Muscle layer of duodenum (tissue), 2 donors: ENCODE data around the gene JAM3.

Experiments
- H3K27ac ChIP-seq: one replicate; pipeline ENCODE4 v1.7.0; 2013; ENCODE audit warnings: mild to moderate bottlenecking, low read length
- H3K27me3 ChIP-seq: one replicate; pipeline ENCODE4 v1.7.0; 2013; ENCODE audit warnings: low read depth, mild to moderate bottlenecking, control low read depth, low read length
- H3K36me3 ChIP-seq, 2 donors: one replicate each; pipeline ENCODE4 v1.7.0; 2013; ENCODE audit warnings: low read length in 2 of 2, control low read depth in 1 of 2, mild to moderate bottlenecking in 1 of 2; ENCODE audit not compliant: insufficient read depth in 2 of 2, control insufficient read depth in 1 of 2
- H3K4me1 ChIP-seq, 2 donors: one replicate each; pipeline ENCODE4 v1.7.0; 2013; ENCODE audit warnings: low read length in 2 of 2, mild to moderate bottlenecking in 2 of 2, control low read depth in 1 of 2, moderate library complexity in 1 of 2; ENCODE audit not compliant: insufficient read depth in 2 of 2, control insufficient read depth in 1 of 2
- H3K4me3 ChIP-seq, 2 donors: one replicate each; pipeline ENCODE4 v1.7.0; 2013; ENCODE audit warnings: low read length in 2 of 2, low read depth in 1 of 2, mild to moderate bottlenecking in 1 of 2
- H3K9me3 ChIP-seq, 2 donors: one replicate each; pipeline ENCODE4 v1.7.0; 2013; ENCODE audit warnings: low read length in 2 of 2, control low read depth in 1 of 2, mild to moderate bottlenecking in 1 of 2; ENCODE audit not compliant: control insufficient read depth in 1 of 2
- donor health status: healthy.

JAM3 gene

DNA sequence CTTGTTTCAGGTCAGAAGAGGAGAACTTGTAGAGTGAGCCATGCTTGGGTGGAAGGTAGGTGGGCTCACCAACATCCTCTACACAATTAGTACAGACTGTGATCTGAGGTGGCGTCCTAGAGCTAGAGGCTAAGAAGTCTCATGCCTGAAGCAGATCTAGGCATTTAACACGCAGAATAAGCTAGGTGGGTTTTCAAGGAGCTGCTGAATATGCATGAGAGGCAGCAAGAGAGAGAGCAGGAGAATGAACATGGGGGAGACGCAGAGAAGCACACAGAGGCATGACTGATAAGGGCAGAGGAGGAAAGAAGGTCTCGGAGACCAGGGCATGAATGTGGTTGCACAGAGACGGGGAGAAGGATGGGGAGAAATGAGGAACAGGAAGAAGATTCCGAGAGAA, 36.8 kb upstream of the JAM3 start:
- H3K27ac ChIP-seq: no peak overlapping the region
- H3K27me3 ChIP-seq: no peaks in the 10 kb centered on the region
- no peaks in the 10 kb centered on the region for H3K36me3 ChIP-seq
- peaks cover 12 to 40% of the 10 kb centered on the region in 2 donors for H3K4me1 ChIP-seq
- no peaks in the 10 kb centered on the region for H3K9me3 ChIP-seq
- no peak overlapping the region for H3K4me3 ChIP-seq

DNA sequence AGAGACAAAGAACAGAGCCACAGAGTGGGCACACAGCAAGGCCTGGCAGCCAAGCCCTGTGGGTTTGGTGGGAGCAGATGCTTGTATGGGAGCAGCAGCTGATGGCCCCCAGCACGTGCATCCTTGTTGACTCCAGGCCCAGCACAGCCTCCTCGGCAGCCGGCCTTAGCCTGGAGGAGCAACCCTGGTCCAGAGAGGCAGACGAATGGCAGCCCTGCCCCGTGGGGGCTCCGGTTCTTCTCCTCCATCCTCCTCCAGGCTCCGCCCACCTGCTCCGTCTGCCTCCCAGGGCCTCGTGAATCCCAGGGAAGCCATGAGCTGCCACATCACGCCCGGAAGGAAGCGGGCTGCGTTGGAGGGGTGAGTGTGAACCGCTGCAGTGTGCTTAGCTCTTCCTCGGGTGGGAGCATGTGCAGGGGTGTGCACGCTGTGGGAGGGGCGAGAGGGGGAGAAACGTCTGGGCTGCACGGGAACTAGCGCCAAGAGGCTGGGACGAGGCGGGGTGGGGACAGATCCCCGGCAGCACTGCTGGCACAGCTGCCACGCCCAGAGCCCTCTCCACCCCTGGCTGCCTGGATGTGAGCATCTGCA, 36.3 kb upstream of the JAM3 start:
- no peak overlapping the region for H3K4me3 ChIP-seq
- H3K9me3 ChIP-seq: no peaks in the 10 kb centered on the region
- H3K36me3 ChIP-seq: no peaks in the 10 kb centered on the region
- peaks cover 12 to 43% of the 10 kb centered on the region in 2 donors for H3K4me1 ChIP-seq
- H3K27ac ChIP-seq: peak overlapping the region; percentile 71
- H3K27me3 ChIP-seq: no peaks in the 10 kb centered on the region

DNA sequence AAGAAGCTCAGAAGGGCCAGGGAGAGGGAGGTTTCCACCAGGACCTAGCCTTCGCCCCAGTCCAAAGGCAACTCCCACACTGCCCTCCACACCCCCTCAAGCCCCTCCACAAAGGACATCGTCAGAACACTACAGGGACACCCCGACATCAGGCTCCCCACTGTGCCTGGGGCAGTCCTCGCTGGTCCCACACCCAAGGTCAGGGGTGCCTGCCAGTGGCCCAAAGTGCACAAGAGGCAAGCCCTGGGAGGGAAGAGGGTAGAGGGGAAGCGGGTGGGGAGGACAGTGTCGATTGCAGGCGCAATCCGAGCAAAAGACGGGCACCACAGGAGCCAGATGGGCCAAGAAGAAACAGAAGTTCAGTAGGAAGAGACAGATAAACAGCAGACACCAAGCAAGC, 35.6 kb upstream of the JAM3 start:
- H3K36me3 ChIP-seq: no peaks in the 10 kb centered on the region
- H3K4me3 ChIP-seq: peak overlapping the region; percentile 28 to 53
- peaks cover 12 to 50% of the 10 kb centered on the region in 2 donors for H3K4me1 ChIP-seq
- peak overlapping the region; percentile 71 for H3K27ac ChIP-seq
- H3K9me3 ChIP-seq: no peaks in the 10 kb centered on the region
- H3K27me3 ChIP-seq: no peaks in the 10 kb centered on the region

DNA sequence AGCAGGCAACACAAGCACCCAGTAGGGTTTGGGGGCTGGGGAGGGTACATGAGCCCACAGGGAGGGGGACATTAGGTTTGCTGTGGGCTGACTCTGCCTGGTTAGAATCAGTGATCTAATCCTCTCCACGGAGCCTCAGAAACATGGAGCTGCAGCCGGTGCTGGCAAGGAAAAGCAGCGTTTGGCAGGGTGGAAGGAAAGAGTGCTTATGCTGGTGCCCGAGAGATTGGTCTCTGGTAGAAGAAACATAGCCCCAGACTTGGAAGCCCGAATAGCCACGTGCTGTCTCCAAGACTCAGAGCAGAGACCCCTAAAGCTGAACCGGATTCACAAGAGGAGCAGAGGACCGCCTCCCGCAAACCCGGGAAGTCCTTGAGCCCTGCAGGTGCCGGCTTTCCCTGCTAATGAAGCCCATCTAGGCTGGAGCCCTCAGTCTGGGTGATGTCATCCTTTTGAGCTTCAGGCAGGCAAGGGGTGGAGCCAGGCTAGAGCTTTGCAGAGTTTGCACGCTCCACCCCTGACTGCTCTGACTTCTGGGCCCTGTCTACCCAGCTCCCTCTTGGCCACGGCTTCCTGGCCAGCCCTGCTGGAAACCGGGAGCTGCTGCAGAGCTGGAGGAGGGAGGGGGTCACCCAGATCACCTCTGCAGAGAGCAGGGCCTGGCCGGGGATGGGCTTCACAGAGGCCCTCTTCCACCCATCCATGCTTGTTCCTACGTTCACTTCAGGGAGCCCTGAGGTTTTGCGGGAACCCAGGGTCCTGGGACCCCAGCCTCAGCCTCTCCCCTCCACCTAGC, 35.0 kb upstream of the JAM3 start:
- Histone ChIP-seq H3K27me3 (no peaks in the 10 kb centered on the region), H3K27ac (peak overlapping the region; percentile 71), H3K4me1 (peaks cover 12 to 56% of the 10 kb centered on the region in 2 donors), H3K36me3 (no peaks in the 10 kb centered on the region), H3K4me3 (peak overlapping the region; percentile 28 to 53), H3K9me3 (no peaks in the 10 kb centered on the region)

DNA sequence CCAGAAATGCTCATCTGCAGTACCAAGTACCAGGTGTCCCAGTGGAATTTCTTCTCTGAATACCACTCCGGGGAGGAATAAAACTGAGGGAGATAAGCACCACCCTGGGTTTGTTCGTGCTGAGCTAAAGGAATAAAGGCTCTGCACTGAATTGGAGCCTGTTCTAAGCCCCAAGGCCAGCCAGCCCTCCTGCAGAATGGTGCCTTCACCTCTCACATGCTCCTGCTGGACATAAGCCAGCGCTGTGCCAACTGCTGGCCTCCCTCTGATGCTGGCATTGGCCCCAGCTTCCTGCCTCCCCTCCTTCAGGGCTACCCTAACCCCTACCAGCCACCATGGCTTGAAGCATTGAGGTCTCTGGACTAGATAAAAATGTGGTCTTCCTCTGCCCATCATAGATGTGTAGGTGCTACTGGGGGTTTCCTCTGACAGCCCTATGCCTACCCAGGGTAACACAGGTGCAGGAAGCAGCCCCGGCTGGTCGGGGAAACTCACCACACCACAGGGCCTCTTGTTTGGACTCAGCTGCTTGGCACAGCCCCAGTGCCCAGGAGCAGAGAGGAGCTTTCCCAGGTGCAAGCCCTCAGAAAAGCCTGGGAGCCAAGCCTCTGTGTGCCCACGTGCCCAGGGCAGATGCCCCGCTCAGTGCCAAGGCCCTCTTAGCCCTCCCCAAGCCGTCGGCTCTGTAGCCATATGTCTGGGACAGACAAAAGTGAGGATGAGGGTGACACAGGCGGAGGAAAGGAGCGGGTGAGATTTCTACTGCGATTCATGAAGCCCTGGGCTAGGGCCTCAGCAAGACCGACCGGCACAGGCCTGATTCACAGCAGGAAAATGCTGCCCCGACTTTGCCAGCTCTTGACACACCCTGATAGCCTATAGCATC, 34.1 kb upstream of the JAM3 start:
- Histone ChIP-seq H3K9me3 (no peaks in the 10 kb centered on the region), H3K4me3 (peak overlapping the region in 1 of 2 donors; percentile 53), H3K4me1 (peaks cover 17 to 65% of the 10 kb centered on the region in 2 donors), H3K27ac (no peak overlapping the region), H3K27me3 (no peaks in the 10 kb centered on the region), H3K36me3 (no peaks in the 10 kb centered on the region)

DNA sequence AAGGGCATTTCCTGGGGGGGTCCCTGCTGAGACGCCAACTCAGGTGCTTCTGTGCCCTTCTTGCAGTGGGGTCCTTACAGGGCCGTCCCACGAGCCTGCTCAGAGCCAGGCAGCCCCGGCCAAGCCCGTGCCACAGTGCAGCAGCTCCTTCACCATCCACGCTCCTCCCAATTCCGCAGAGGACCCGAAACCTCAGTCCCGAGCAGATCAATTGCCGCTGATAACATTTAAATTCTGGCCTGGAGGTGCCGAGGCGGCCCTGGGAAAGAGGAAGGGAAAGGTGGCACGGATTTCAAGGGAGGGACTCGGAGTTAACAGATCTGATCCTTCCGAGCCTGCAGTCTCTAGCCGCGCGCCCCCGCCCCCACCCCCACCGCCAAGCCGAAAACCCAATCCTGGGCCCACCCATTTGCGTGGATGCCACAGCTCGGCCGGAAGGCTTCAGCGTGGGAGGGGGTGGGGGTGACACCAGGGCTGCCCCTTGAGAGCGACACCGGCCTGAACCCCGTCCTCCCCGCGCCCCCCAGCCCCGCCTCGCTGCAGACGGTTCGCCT, 32.3 kb upstream of the JAM3 start:
- H3K4me3 ChIP-seq: peak overlapping the region; percentile 71 to 72
- H3K4me1 ChIP-seq: peaks cover 24 to 83% of the 10 kb centered on the region in 2 donors

DNA sequence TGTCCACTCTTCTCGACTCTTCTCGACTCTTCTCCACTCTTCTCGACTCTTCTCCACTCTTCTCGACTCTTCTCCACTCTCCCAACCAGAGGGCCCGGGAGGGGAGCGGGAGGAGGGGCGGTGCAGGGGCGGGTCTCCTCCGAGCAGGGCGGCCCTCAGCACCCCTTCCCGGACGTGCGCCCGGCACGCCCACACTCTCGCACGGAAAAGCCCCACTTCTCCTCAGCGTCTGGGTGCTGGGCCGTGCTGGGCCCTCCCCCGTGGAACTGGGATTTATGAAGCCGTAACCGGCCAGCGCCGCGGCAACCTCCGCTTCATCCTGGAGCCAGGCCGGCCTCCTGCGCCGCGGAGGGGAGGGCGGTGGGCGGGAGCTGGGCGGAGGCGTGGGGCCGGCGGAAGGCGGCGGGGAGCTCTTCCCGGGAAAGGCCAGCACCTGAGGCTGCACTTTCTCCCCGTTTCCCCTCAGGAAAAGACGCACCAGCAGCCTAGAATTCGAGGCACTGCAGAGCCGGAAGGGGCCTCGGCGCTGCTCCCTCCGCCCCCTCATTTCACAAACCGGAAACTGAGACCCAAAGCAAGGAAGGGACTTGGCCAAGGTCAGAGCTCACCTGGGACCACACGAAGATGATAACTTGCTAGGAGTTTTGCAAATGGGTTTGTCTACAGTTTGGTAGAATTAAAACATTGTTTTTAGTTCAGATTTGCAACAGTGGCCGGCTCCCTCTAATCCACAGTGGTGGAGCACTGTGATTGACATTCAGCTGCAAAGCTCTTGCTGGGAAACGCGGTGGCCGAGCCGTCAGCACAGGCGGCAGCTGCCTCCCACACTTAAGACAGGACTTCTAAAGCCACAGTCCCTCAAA, 31.6 kb upstream of the JAM3 start:
- H3K4me3 ChIP-seq: peak overlapping the region; percentile 71 to 72
- peak overlapping the region; percentile 64 for H3K27ac ChIP-seq
- H3K9me3 ChIP-seq: no peaks in the 10 kb centered on the region
- no peaks in the 10 kb centered on the region for H3K27me3 ChIP-seq
- peaks cover 28 to 86% of the 10 kb centered on the region in 2 donors for H3K4me1 ChIP-seq
- no peaks in the 10 kb centered on the region for H3K36me3 ChIP-seq

More for the DNA sequence above, 32.3 kb upstream of the JAM3 start:
- Histone ChIP-seq H3K27ac (no peak overlapping the region), H3K9me3 (no peaks in the 10 kb centered on the region), H3K27me3 (no peaks in the 10 kb centered on the region), H3K36me3 (no peaks in the 10 kb centered on the region)

DNA sequence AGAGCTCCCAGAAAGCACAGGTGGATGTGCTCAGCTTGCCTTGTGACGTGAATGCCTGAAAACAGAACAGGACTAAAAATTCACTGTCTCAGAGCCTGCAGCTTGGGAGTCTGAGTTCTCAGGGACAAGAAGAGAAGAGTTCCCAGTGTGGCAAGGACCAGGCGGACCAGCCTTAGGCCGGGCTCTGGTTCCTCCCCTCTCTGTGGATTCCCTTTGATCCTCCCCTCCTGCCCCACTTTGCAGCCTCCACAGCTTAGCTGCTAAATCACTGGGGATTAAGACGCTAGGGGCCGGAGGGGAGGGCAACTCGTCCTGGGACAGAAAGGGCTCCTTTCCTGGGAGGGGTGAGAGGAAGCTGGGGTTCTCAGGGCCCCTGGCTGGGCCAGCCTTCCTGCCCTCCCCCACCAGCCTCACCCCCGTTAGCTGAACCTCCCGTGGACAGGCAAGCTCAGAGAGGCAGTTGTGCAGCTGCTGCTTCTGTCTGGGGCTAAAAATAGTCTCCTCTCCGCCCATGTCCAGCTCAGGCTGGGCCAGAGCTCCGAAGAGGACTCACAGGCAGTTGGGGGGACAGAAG, 29.9 kb upstream of the JAM3 start:
- H3K4me3 ChIP-seq: peak overlapping the region in 1 of 2 donors; percentile 27
- H3K9me3 ChIP-seq: no peaks in the 10 kb centered on the region
- peak overlapping the region; percentile 45 for H3K27ac ChIP-seq
- no peaks in the 10 kb centered on the region for H3K27me3 ChIP-seq
- no peaks in the 10 kb centered on the region for H3K36me3 ChIP-seq
- H3K4me1 ChIP-seq: peaks cover 23 to 81% of the 10 kb centered on the region in 2 donors

DNA sequence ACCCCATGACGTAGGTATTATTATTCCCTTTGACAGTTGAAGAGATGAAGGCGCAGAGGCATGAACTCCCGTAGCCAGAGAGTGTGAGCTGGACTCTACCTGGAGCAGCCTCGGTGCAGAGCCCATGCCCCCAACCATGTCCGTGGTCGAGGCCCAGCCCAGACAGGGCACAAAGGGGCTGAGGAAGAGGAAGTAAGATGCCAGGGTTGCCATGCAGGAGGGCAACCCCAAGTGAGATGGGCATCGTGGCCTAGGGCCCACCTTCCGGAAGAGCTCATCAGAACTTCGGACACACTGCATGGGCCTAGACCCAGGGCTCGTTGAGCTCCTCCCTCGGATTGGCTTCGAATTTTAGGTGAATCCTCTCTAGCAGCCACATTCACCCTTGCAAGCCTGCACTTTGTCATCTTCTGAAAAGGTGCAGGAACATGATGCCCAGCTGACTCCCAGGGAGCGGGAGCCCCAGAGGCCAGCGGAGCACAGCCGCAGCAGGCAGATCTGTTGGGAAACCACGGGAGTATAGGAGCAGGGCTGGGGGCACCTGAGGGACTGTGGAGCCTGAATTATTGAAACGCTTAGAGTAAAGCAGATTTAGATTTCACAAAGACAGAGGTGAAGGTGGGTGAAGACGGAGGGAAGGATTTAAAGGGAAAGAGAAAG, 29.0 kb upstream of the JAM3 start:
- H3K27ac ChIP-seq: peak overlapping the region; percentile 45
- peaks cover 15 to 72% of the 10 kb centered on the region in 2 donors for H3K4me1 ChIP-seq
- no peaks in the 10 kb centered on the region for H3K9me3 ChIP-seq
- H3K27me3 ChIP-seq: no peaks in the 10 kb centered on the region
- no peak overlapping the region for H3K4me3 ChIP-seq
- H3K36me3 ChIP-seq: no peaks in the 10 kb centered on the region
